ENCODE data around the gene GLRX3. TPM values are rescaled to one million over a fixed set of nuclear protein-coding genes. Genes with fewer than 3 reads are reported as not detected.

Gene GLRX3
- total and polyA plus RNA-seq, 8 donors = 1.2 to 80.5 (median 63.7) TPM

DNA sequence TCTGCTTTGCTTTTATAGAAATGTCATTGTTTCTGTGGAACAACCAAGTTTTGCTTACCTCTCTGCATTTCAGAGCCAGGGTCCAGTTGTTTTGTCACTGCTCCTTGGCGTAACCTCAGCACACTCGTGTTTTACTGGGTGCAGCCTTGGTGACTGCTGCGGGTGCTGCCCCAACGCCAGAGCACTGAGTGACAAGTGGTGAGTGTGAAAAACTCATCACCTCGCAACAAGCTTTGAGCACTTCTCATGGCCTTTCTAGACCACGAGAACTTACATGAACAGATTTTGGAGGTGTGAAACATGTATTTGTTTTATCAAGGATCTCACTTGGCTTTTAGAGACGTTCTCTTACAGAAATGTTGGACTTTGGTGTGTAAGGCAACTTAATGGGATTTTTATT is 31.0 kb downstream of the GLRX3 start:
- no peak for DNase-seq
- peaks cover 16 to 92% (median 88%) of the 10 kb centered on the region in 4 donors for H3K36me3 ChIP-seq
- peaks cover 0 to 19% (median 0%) of the 10 kb centered on the region in 4 donors for H3K4me1 ChIP-seq
- no peaks in the 10 kb centered on the region for H3K9me3 ChIP-seq
- H3K27me3 ChIP-seq = no peaks in the 10 kb centered on the region
- TF ChIP-seq POLR2AphosphoS5 (IDR thresholded peaks at IDR 0.05) = no peak
- no peak for TF ChIP-seq POLR2A (IDR thresholded peaks at IDR 0.05)
- TF ChIP-seq, protein P1, sequence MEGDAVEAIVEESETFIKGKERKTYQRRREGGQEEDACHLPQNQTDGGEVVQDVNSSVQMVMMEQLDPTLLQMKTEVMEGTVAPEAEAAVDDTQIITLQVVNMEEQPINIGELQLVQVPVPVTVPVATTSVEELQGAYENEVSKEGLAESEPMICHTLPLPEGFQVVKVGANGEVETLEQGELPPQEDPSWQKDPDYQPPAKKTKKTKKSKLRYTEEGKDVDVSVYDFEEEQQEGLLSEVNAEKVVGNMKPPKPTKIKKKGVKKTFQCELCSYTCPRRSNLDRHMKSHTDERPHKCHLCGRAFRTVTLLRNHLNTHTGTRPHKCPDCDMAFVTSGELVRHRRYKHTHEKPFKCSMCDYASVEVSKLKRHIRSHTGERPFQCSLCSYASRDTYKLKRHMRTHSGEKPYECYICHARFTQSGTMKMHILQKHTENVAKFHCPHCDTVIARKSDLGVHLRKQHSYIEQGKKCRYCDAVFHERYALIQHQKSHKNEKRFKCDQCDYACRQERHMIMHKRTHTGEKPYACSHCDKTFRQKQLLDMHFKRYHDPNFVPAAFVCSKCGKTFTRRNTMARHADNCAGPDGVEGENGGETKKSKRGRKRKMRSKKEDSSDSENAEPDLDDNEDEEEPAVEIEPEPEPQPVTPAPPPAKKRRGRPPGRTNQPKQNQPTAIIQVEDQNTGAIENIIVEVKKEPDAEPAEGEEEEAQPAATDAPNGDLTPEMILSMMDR (IDR thresholded peaks at IDR 0.05) = no peak
- TF ChIP-seq EP300 (IDR thresholded peaks at IDR 0.05) = no peak
- no peak overlapping the region for H3K4me3 ChIP-seq
- H3K27ac ChIP-seq = no peak overlapping the region
- 89 to 98% (median 95%) methylated on average over 7 of the region's 7 CpGs for WGBS, 5 donors
- intact Hi-C loops (cut with DNase I; ENCODE audit: low total_unique reads) = no loop called here

DNA sequence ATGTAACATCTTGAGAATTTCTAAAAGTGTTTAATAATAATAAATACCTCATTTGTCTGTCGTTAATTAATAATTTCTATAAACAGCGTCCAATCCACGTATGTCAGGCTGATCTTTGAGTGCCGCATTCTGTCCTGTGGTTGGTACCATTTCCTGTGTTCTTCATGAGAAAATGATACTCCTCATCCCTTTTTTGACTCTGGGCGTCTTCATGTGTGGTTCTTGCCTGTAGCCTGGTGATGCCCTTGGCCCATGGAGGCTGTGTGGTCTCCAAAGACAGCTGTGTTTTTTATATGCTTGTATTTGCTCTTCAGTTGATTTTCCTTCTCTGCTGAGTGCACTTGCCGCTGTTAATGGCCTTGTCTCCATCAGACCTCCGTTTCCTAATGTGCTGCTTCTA is 31.5 kb downstream of the GLRX3 start:
- H3K4me3 ChIP-seq = no peak overlapping the region
- peaks cover 0 to 19% (median 0%) of the 10 kb centered on the region in 4 donors for H3K4me1 ChIP-seq
- H3K36me3 ChIP-seq = peaks cover 13 to 92% (median 88%) of the 10 kb centered on the region in 4 donors
- no peaks in the 10 kb centered on the region for H3K9me3 ChIP-seq
- no peak for DNase-seq
- WGBS, 5 donors = 87 to 97% (median 95%) methylated on average over 7 of the region's 7 CpGs
- H3K27ac ChIP-seq = no peak overlapping the region
- no peaks in the 10 kb centered on the region for H3K27me3 ChIP-seq
- intact Hi-C loops (cut with DNase I; ENCODE audit: low total_unique reads) = no loop called here
- no peak for TF ChIP-seq POLR2AphosphoS5 (IDR thresholded peaks at IDR 0.05)
- TF ChIP-seq POLR2A (IDR thresholded peaks at IDR 0.05) = no peak
- no peak for TF ChIP-seq EP300 (IDR thresholded peaks at IDR 0.05)
- TF ChIP-seq, protein P1 (IDR thresholded peaks at IDR 0.05) = no peak

DNA sequence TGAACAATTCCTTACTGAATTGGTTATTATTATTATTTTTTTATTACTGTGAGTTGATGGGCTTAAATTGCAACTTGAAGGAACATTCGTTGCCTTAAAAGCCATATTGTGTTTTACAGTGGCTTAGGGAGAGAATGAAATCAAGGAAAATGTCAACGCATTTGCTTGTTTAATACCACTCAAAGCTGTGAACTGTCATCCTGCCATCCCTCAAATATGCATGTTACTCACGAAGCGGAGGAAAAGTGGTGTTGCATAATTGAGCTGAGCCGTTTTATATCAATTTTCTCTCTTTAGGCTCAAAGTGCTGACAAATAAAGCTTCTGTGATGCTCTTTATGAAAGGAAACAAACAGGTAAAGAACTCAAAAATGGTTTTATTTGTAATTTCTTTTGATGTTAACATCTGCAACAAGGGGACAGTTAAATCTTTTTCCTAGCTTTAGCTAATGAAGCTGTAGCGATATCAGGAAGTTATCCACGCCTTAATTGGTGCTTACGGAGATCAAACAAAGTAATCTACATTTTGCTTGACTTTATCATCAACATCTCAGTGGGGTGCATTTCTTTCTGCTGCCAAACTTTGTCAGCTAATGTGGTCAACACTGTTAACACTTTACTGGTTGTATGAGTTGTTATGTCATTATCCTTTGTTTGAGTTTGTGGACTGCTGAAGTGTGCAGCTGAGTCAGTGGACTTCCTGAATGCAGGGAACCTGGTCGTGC is 33.1 kb downstream of the GLRX3 start:
- DNase-seq = no peak
- Histone ChIP-seq H3K36me3 (peaks cover 12 to 91% (median 88%) of the 10 kb centered on the region in 4 donors), H3K4me3 (no peak overlapping the region), H3K4me1 (peaks cover 0 to 20% (median 5%) of the 10 kb centered on the region in 4 donors), H3K27ac (no peak overlapping the region), H3K9me3 (no peaks in the 10 kb centered on the region), H3K27me3 (no peaks in the 10 kb centered on the region)
- WGBS, 5 donors = 39 to 59% (median 55%) methylated on average over 9 of the region's 9 CpGs
- peak in 1 of 3 donors; percentile 44 for TF ChIP-seq POLR2AphosphoS5 (IDR thresholded peaks at IDR 0.05)
- TF ChIP-seq, protein P1 (IDR thresholded peaks at IDR 0.05) = no peak
- intact Hi-C loops (cut with DNase I; ENCODE audit: low total_unique reads) = no loop called here

DNA sequence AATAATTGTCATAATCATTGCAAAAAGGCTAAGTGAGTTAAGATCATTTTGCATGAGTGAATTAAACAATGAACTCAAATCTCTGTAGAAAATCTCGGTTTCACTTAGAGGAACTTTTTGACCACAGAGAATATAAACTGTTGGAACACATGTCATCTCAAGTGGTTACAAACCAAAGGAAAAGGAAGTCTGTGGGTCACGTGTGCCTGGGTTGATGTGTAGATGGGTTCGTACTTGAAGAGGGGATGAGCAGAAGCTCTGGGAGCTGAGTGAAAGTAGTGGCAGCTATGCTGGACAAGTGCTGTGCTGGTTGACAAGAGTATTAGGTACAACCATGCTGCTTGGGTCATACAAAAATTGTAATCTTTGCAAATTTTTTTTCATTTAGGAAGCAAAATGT is 35.0 kb downstream of the GLRX3 start:
- 69 to 87% (median 81%) methylated on average over 3 of the region's 3 CpGs for WGBS, 5 donors

More for the DNA sequence above, 35.0 kb downstream of the GLRX3 start:
- intact Hi-C loops (cut with DNase I; ENCODE audit: low total_unique reads) = no loop called here
- peaks cover 15 to 92% (median 87%) of the 10 kb centered on the region in 4 donors for H3K36me3 ChIP-seq
- TF ChIP-seq, protein P1 (IDR thresholded peaks at IDR 0.05) = no peak
- no peak for TF ChIP-seq POLR2A (IDR thresholded peaks at IDR 0.05)
- TF ChIP-seq POLR2AphosphoS5 (IDR thresholded peaks at IDR 0.05) = no peak
- no peak for TF ChIP-seq EP300 (IDR thresholded peaks at IDR 0.05)
- peaks cover 0 to 22% (median 6%) of the 10 kb centered on the region in 4 donors for H3K4me1 ChIP-seq
- no peak overlapping the region for H3K27ac ChIP-seq
- peak in 1 of 2 donors; percentile 28 for DNase-seq
- no peak overlapping the region for H3K4me3 ChIP-seq
- H3K9me3 ChIP-seq = no peaks in the 10 kb centered on the region
- no peaks in the 10 kb centered on the region for H3K27me3 ChIP-seq
